GM12878 (cell line): ENCODE data around the gene GALNT18. TPM values are rescaled to one million over a fixed set of nuclear protein-coding genes. Genes with fewer than 3 reads are reported as not detected.

Source experiments
- ATAC-seq: fragments of 200-7000 bp; cut with Tn5 transposase; 3 replicates; pipeline ENCODE4 v1.9.1; 2020; ENCODE audit warnings: mild to moderate bottlenecking, moderate library complexity
- BruUV-seq: library from RNA; stranded (reverse); fragments of 400-500 nt; replicated peaks from 2 replicates; lab custom pipeline; 2021; lab: Mats Ljungman, UMichigan
- CTCF ChIA-PET: fragments of 300-600 bp; sonication (Branson Sonifier 250); formaldehyde crosslinking; extraction: SDS; loops from one replicate; lab custom pipeline; 2021; ENCODE audit warnings: inconsistent platforms; lab: Yijun Ruan, JAX
- POLR2A ChIA-PET: fragments of 350-600 bp; formaldehyde crosslinking; extraction: SDS; loops from one replicate; lab custom pipeline; 2021; ENCODE audit warnings: inconsistent platforms; lab: Charles Lee
- RAD21 ChIA-PET: fragments of 300-600 bp; sonication (Branson Sonifier 250); formaldehyde crosslinking; loops from one replicate; lab custom pipeline; 2023; ENCODE audit warnings: antibody characterized with exemption; ENCODE audit not compliant: unreplicated experiment; lab: Charles Lee
- SMC1A ChIA-PET: fragments of 300-600 bp; sonication (Branson Sonifier 250); formaldehyde crosslinking; loops from one replicate; lab custom pipeline; 2023; ENCODE audit not compliant: unreplicated experiment, uncharacterized antibody; lab: Charles Lee
- DNase-seq: peaks from one replicate; pipeline ENCODE4 v3.0.0-alpha.2; 2011; ENCODE audit warnings: low read depth, low spot score
- FAIRE-seq: peaks from 3 replicates; lab custom pipeline; 2011; peaks lifted over from hg19 to GRCh38; lab: Jason Lieb, UNC
- H2AFZ ChIP-seq: 2 replicates; pipeline ENCODE4 v1.6.0; 2011; ENCODE audit warnings: low read depth, low read length, control low read depth; ENCODE audit not compliant: control insufficient read depth
- H3K27ac ChIP-seq: 2 replicates; pipeline ENCODE4 v1.5.1; 2011; ENCODE audit warnings: control low read depth; ENCODE audit not compliant: control insufficient read depth, insufficient read depth
- H3K27me3 ChIP-seq, 2 experiments: replicated peaks in 1 of 2; 2 replicates each; pipeline versions ENCODE4 v1.6.0 to v1.6.1; 2011; ENCODE audit warnings: low read length in 1 of 2; ENCODE audit not compliant: control insufficient read depth in 2 of 2, insufficient read depth in 2 of 2
- H3K36me3 ChIP-seq, 2 experiments: 2 replicates each; pipeline ENCODE4 v1.5.1; 2011; ENCODE audit warnings: low read length in 1 of 2; ENCODE audit not compliant: control insufficient read depth in 2 of 2, insufficient read depth in 2 of 2
- H3K4me1 ChIP-seq: 2 replicates; pipeline ENCODE4 v1.6.1; 2011; ENCODE audit warnings: mild to moderate bottlenecking, low read length, moderate library complexity, mixed read lengths; ENCODE audit not compliant: control insufficient read depth, insufficient read depth
- H3K4me2 ChIP-seq: 2 replicates; pipeline ENCODE4 v1.6.0; 2011; ENCODE audit warnings: control low read depth; ENCODE audit not compliant: control insufficient read depth, insufficient read depth
- H3K4me3 ChIP-seq: fragments of 200-600 bp; sonication (generic); 2 replicates; pipeline ENCODE4 v1.5.1; 2016
- H3K79me2 ChIP-seq: 2 replicates; pipeline ENCODE4 v1.6.0; 2011; ENCODE audit warnings: low read length; ENCODE audit not compliant: control insufficient read depth, insufficient read depth
- H3K9ac ChIP-seq: 2 replicates; pipeline ENCODE4 v1.8.0; 2011; ENCODE audit warnings: low read length, control low read depth, mixed read lengths; ENCODE audit not compliant: control insufficient read depth, insufficient read depth
- H3K9me3 ChIP-seq: replicated peaks from 3 replicates; pipeline ENCODE4 v1.5.1; 2011; ENCODE audit warnings: mild to moderate bottlenecking, low read length; ENCODE audit not compliant: control insufficient read depth, insufficient read depth
- H4K20me1 ChIP-seq: 2 replicates; pipeline ENCODE4 v1.6.0; 2011; ENCODE audit not compliant: control insufficient read depth, insufficient read depth
- ESRRA ChIP-seq: IDR thresholded peaks from 2 replicates; pipeline ENCODE4 v1.6.1; 2012; ENCODE audit warnings: mild to moderate bottlenecking, low read length, improper control_type of control experiment
- HDAC2 ChIP-seq: fragments of 200-600 bp; sonication (generic); IDR thresholded peaks from 2 replicates; pipeline ENCODE4 v1.6.1; 2017
- KDM1A ChIP-seq: fragments of 200-600 bp; sonication (generic); IDR thresholded peaks from 2 replicates; pipeline ENCODE4 v1.6.1; 2016; ENCODE audit warnings: borderline replicate concordance
- ZBED1 ChIP-seq: IDR thresholded peaks from 2 replicates; pipeline ENCODE4 v1.6.1; 2016; ENCODE audit warnings: borderline replicate concordance
- WGBS: methylation state at CpG from one replicate; pipeline ENCODE4 v1.1.6; 2016; ENCODE audit warnings: low lambda C conversion rate; ENCODE audit not compliant: insufficient replicate concordance, insufficient coverage; ENCODE audit errors: missing lambda C conversion rate; 5-methylcytosine and 5-hydroxymethylcytosine counted together
- in situ Hi-C: fragments of 300-500 bp; cut with MboI; formaldehyde crosslinking; loops from 9 replicates; pipeline ENCODE4 v1.14.3; 2018; ENCODE audit warnings: mixed read lengths
- intact Hi-C: fragments of 100-400 bp; cut with micrococcal nuclease; formaldehyde crosslinking; loops from one replicate; pipeline ENCODE4 v1.14.2; 2022; ENCODE audit not compliant: unreplicated experiment
- polyA plus RNA-seq, 11 experiments: library from polyadenylated mRNA; depleted of rRNA in 4 of 11; unstranded in 6 of 11; stranded (reverse) in 5 of 11; fragments of >200 nt; fragmentation: Nextera tagmentation in 4 of 11; fragmentation: Illumina TruSeq in 1 of 11; extraction: Ambion mirVana in 4 of 11; extraction: Trizol in 1 of 11; gene quantifications; 1 replicate in 1 of 11; 2 replicates in 10 of 11; pipeline versions ENCODE4 v1.2.1 to v1.2.3, GENCODE V29; 2011 to 2016; ENCODE audit warnings: inconsistent platforms in 2 of 11, missing spikeins in 2 of 11, low read depth in 1 of 11
- total RNA-seq, 4 experiments: library from RNA; depleted of rRNA in 3 of 4; stranded (reverse); fragments of >200 nt in 3 of 4; fragmentation: Illumina TruSeq in 1 of 4; extraction: Trizol in 1 of 4; gene quantifications; 2 replicates each; pipeline versions ENCODE4 v1.2.1 to v1.2.3, GENCODE V29; 2013 to 2021
- TF ChIP-seq, protein P1 (sequence below): fragments of 450-650 bp; IDR thresholded peaks from 2 replicates; pipeline ENCODE4 v1.6.1; 2017; ENCODE audit warnings: mild to moderate bottlenecking
- TF ChIP-seq, protein P2 (sequence below): fragments of 450-650 bp; IDR thresholded peaks from 2 replicates; pipeline ENCODE4 v1.6.1; 2017; ENCODE audit warnings: low read depth, mild to moderate bottlenecking, moderate library complexity

GALNT18 gene
- total and polyA plus RNA-seq, 10 of the 15 experiments (the other 5 are each of a cell fraction or from before 2014, with no cell fraction given) = 1.2 to 14.2 (median 6.3) TPM

DNA sequence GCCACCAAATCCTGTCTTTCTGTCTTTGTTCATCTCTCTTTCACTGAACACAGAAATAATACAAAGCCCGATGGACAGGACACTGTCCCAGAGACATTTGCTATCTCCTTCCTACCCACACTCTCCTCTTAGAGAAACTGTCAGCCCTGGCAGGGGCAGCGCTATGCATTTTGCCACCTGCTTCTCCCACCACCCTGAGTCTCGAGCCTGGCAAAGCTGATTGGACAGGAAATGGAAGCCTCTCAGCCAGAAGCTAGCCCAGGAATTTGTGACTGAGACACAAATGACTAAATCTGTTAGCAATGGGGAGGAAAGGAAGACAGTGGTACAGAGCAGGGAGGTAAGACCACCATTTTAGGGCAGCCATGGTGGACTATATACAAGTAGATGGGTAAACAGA lies 14.9 kb upstream of the GALNT18 start:
- H3K4me3 ChIP-seq = no peak overlapping the region
- ChIA-PET SMC1A (no interaction called here), RAD21 (no interaction called here), CTCF (no interaction called here), POLR2A (no interaction called here)
- FAIRE-seq (no peak), ATAC-seq (no peak)
- H3K27me3 ChIP-seq = peaks cover 0 to 5% of the 10 kb centered on the region in 2 experiments; a peak in 2 of 4 replicates
- BruUV-seq = no TSS peak
- no peak overlapping the region for H2AFZ ChIP-seq
- WGBS = 26% methylated on average over 3 of the region's 3 CpGs
- H3K79me2 ChIP-seq = no peaks in the 10 kb centered on the region
- H3K9ac ChIP-seq = no peak overlapping the region
- no peaks in the 10 kb centered on the region for H3K36me3 ChIP-seq
- TF ChIP-seq, protein P1, sequence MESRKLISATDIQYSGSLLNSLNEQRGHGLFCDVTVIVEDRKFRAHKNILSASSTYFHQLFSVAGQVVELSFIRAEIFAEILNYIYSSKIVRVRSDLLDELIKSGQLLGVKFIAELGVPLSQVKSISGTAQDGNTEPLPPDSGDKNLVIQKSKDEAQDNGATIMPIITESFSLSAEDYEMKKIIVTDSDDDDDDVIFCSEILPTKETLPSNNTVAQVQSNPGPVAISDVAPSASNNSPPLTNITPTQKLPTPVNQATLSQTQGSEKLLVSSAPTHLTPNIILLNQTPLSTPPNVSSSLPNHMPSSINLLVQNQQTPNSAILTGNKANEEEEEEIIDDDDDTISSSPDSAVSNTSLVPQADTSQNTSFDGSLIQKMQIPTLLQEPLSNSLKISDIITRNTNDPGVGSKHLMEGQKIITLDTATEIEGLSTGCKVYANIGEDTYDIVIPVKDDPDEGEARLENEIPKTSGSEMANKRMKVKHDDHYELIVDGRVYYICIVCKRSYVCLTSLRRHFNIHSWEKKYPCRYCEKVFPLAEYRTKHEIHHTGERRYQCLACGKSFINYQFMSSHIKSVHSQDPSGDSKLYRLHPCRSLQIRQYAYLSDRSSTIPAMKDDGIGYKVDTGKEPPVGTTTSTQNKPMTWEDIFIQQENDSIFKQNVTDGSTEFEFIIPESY = no peak
- no peak for TF ChIP-seq ZBED1
- no peak for TF ChIP-seq KDM1A
- TF ChIP-seq, protein P2, sequence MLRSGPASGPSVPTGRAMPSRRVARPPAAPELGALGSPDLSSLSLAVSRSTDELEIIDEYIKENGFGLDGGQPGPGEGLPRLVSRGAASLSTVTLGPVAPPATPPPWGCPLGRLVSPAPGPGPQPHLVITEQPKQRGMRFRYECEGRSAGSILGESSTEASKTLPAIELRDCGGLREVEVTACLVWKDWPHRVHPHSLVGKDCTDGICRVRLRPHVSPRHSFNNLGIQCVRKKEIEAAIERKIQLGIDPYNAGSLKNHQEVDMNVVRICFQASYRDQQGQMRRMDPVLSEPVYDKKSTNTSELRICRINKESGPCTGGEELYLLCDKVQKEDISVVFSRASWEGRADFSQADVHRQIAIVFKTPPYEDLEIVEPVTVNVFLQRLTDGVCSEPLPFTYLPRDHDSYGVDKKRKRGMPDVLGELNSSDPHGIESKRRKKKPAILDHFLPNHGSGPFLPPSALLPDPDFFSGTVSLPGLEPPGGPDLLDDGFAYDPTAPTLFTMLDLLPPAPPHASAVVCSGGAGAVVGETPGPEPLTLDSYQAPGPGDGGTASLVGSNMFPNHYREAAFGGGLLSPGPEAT = no peak
- no peak for TF ChIP-seq HDAC2
- TF ChIP-seq ESRRA = no peak
- TF ChIP-seq, all 136 proteins: peak for 0
- H3K4me1 ChIP-seq = no peaks in the 10 kb centered on the region
- intact Hi-C loops (no loop called here), in situ Hi-C loops (no loop called here)
- no peaks in the 10 kb centered on the region for H3K9me3 ChIP-seq
- DNase-seq = no peak
- no peak overlapping the region for H3K4me2 ChIP-seq
- H3K27ac ChIP-seq = no peak overlapping the region
- H4K20me1 ChIP-seq = no peaks in the 10 kb centered on the region
